C4-2B (cell line): ENCODE data around the gene SLC8B1.

Source experiments
- H3K27ac ChIP-seq: fragments of 450-650 bp; 2 replicates; pipeline ENCODE4 v1.5.1; 2017
- ZFX ChIP-seq: fragments of 450-650 bp; IDR thresholded peaks from 2 replicates; pipeline ENCODE4 v1.6.1; 2017
- TF ChIP-seq, protein P1 (sequence below): fragments of 450-650 bp; conservative IDR thresholded peaks from 2 replicates; pipeline ENCODE4 v1.5.1; 2017; ENCODE audit warnings: mild to moderate bottlenecking

The SLC8B1 gene

DNA sequence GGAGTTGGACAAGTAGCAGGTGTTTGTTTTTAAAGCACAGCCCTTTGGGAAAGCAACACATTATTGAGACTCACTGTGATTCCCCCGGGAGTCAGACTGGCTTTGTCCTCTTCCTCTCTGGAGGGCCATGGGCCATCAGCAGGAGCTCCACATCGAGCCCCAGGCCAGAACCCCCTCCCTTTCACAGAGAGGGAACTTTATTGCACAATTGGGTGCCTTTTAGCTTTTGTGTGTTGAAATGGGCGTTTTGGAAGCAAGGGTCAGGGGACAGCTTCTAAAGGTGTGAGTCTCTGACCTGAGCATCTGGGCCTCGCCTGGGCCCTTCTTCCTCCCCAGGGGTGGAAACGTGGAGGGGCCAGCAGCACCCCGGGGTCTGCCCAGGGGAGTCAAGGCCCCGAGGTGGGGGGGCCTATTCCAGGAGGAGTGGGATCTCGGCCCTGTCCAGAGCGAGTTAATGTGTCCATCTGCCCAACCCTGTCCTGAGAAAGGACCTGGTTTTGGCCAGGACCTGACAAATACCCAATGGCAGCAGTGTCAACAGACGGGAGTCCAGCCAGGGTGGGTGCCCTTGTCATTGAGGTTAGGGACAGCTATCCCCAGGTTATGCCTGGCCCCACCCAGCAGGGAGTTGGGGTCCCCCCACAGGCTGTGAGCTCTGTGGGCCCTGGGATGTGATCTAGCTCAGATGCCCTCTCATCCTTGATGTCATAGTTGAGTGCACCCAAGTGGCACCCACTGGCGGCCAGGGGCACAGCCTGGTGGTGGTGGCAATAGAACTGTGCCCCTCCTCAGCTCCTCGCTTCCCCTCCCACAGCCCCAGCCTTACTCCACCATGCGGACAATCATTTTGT lies 37.1 kb downstream of the SLC8B1 start:
- no peak overlapping the region for H3K27ac ChIP-seq
- no peak for TF ChIP-seq ZFX
- TF ChIP-seq, protein P1, sequence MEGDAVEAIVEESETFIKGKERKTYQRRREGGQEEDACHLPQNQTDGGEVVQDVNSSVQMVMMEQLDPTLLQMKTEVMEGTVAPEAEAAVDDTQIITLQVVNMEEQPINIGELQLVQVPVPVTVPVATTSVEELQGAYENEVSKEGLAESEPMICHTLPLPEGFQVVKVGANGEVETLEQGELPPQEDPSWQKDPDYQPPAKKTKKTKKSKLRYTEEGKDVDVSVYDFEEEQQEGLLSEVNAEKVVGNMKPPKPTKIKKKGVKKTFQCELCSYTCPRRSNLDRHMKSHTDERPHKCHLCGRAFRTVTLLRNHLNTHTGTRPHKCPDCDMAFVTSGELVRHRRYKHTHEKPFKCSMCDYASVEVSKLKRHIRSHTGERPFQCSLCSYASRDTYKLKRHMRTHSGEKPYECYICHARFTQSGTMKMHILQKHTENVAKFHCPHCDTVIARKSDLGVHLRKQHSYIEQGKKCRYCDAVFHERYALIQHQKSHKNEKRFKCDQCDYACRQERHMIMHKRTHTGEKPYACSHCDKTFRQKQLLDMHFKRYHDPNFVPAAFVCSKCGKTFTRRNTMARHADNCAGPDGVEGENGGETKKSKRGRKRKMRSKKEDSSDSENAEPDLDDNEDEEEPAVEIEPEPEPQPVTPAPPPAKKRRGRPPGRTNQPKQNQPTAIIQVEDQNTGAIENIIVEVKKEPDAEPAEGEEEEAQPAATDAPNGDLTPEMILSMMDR: no peak

DNA sequence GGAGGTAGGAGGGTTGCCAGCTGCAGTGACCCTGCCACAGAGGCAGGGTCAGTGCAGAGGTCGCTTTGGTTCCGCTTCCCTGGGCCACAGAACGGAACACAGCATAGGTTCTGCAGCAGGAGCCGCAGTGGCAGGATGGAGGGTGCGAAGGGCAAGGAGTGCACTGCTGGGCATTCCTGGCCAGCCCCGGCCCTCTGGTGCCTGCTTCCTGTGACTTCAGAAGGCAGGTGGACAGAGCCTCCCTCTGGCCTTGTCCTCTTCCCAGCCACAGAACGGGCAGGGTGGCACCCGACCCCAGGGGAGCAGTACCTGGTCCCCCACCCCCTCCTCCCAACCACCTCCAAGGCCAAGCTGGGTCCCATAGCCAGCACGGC lies 37.7 kb downstream of the SLC8B1 start:
- no peak overlapping the region for H3K27ac ChIP-seq
- no peak for TF ChIP-seq ZFX
- TF ChIP-seq, protein P1: no peak

DNA sequence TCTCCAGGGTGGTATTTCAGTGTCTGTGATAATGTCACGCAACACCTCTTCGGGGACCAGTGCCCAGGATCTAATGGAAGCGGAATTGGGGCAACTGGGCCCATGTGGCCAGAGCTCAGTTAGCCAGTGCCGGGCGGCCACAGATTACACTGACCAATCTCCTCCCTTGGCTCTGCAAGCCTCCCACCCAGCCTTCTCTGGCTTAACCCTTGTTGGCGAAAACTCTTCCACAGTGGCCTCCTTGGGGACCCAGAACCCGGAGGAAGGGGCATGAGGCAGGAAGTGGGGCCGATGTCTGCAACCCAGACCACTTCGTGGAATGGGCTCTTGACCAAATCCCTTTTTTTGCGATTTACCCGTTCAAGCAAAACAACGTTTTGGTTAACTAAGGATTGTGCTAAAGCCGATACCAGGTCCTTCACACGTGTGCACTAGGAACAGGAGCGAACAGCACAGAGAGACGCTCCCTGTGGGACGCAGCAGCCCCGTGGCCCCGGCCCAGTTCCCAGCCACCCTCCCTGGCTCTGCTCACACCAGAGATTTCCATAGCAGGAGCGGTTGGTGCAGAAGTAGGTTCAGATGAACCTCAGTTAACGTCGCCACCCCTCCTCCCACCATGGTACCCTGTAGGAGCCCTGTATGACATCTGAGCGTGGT lies 38.2 kb downstream of the SLC8B1 start:
- no peak for TF ChIP-seq ZFX
- TF ChIP-seq, protein P1: no peak
- no peak overlapping the region for H3K27ac ChIP-seq

DNA sequence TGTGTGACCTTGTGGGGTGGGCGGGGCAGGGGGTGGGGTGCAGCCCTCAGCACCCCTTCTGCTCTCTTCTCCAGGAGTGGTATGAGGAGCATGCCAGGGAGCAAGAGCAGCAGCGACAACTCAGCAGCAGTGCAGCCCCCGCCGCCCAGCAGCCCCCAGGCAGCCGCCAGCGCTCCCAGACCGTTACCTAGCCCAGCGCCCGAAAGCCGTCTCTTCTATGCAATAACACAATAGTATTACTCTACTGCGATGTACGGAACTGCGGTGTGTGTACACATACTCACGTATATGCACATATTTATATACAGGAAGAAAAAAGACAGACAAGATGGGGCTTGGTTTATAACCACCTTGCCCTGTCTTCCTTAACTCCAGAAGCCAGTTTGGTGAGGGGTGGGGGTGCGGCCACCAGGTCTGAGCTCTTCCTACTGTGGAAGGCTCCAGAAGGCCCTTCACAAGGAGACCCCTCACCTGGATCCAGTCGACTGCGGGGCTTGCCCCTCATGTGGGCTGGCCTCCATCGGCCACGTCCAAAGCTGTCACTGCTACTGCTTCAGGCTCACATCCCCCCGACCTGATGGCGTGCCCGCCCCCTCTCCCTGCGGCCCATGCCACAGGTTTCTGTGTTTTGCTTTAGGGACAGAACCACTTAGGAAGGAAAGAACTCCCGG lies 38.9 kb downstream of the SLC8B1 start:
- TF ChIP-seq, protein P1: no peak
- TF ChIP-seq ZFX: no peak
- H3K27ac ChIP-seq: no peak overlapping the region

DNA sequence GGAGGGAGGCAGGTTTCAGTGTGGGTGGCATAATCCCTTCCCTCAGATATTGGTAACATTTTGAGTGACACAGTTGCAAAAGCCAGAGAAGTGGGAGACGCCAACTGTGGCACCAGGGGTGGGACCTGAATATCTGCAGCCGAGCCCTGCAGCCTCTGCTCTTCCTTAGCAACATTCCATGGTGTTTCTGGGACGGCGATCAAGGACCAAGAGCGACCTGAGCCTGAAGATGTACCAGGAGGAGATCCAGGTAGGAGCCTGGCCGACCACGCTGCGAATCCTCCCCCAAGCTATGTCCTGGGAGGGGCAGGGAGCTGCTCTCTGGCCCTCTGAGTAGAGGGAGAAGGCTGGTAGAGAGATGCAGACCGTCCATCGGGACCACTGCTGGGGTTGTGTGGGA lies 41.8 kb downstream of the SLC8B1 start:
- no peak overlapping the region for H3K27ac ChIP-seq
- TF ChIP-seq, protein P1: no peak
- no peak for TF ChIP-seq ZFX

DNA sequence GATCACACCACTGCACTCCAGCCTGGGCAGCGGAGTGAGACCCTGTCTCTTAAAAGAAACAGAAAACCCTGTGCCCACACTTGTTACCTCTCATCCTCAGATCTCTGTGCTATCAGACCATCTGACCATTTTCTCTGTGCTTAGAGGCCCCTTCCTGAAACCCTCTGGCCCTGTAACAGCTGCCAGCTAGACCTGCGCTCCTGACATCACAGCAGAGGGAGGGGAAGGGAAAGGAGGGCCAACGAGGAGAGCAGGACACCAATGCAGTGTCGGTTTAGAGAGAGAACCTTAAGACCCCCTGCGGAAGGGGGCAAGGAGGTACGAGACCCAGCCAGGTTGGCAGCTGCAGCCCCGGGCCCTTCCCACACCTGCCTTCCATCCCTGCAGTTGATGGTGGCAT lies 42.4 kb downstream of the SLC8B1 start:
- no peak overlapping the region for H3K27ac ChIP-seq
- TF ChIP-seq ZFX: no peak
- TF ChIP-seq, protein P1: no peak

DNA sequence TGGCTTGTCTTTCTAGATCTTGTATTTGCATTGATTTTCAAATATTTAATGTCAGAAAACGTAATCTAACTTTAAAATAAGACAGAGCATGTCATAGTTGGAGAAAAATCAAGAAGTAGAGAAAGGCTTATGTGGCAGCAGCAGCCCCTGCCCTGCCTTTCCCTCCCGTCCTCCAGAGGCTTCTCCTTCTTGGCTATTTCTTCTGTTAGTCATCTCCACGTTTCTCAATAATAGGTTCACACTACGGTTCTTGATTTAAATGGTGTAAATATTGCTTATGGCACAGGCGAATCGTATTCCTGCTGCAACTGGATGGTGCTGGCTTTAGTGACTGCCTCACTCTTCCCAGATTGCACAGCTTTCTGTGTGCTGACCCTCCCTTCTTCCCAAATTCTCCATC lies 42.8 kb downstream of the SLC8B1 start:
- TF ChIP-seq, protein P1: no peak
- TF ChIP-seq ZFX: no peak
- no peak overlapping the region for H3K27ac ChIP-seq
